K562 (cell line): Measurements from ENCODE around the gene GSK3B. TPM values are rescaled to one million over a fixed set of nuclear protein-coding genes. Genes with fewer than 3 reads are reported as not detected.

Experiments used
- GTF2E2 ChIP-seq: fragments of 200-800 bp; sonication (Bioruptor generic); IDR thresholded peaks from 2 replicates; pipeline ENCODE4 v1.6.1; 2016; ENCODE audit warnings: missing genetic modification characterization, missing compliant biosample characterization
- MXI1 ChIP-seq: IDR thresholded peaks from 2 replicates; pipeline ENCODE4 v1.6.1; 2011; ENCODE audit warnings: low read depth, mild to moderate bottlenecking, improper control_type of control experiment, low read length
- SNRNP70 ChIP-seq: fragments of 200-400 bp; formaldehyde crosslinking; optimal IDR thresholded peaks from 2 replicates; pipeline ENCODE3; 2017; ENCODE audit warnings: low read depth, low read length
- ZNF436 ChIP-seq: fragments of 250-450, 450-650 bp; sonication (Bioruptor Pico); formaldehyde crosslinking; IDR thresholded peaks from 2 replicates; pipeline ENCODE4 v1.7.0; 2020; ENCODE audit warnings: mild to moderate bottlenecking
- ZNF707 ChIP-seq: fragments of 250-450 bp; sonication (Bioruptor Pico); conservative IDR thresholded peaks from 2 replicates; pipeline ENCODE4 v1.8.0; 2022; ENCODE audit warnings: inconsistent platforms, mild to moderate bottlenecking, moderate library complexity
- polyA plus RNA-seq, 8 experiments: library from polyadenylated mRNA; depleted of rRNA in 4 of 8; stranded (reverse) in 5 of 8; unstranded in 3 of 8; fragments of >200 nt; fragmentation: Nextera tagmentation in 2 of 8; fragmentation: Illumina TruSeq in 1 of 8; extraction: Ambion mirVana in 2 of 8; extraction: Trizol in 1 of 8; gene quantifications; 2 replicates each; pipeline versions ENCODE4 v1.2.1 to v1.2.3, GENCODE V29; 2011 to 2014; ENCODE audit warnings: inconsistent platforms in 1 of 8, missing spikeins in 1 of 8
- total RNA-seq, 7 experiments: library from RNA; depleted of rRNA in 6 of 7; stranded (reverse); fragments of >200 nt in 6 of 7; fragmentation: Illumina TruSeq in 2 of 7; extraction: Trizol in 2 of 7; gene quantifications; 2 replicates each; pipeline versions ENCODE4 v1.2.1 to v1.2.3, GENCODE V29; 2011 to 2021; ENCODE audit warnings: low replicate concordance in 1 of 7
- TF ChIP-seq, protein P1 (sequence below): fragments of 250-450 bp; sonication (Bioruptor Pico); IDR thresholded peaks from 2 replicates; pipeline ENCODE4 v1.5.0; 2020; ENCODE audit warnings: mild to moderate bottlenecking, borderline replicate concordance
- TF ChIP-seq, protein P2 (sequence below): fragments of 450-650 bp; IDR thresholded peaks from 2 replicates; pipeline ENCODE4 v1.6.1; 2016; ENCODE audit warnings: mild to moderate bottlenecking
- TF ChIP-seq, protein P3 (sequence below): fragments of 450-650 bp; IDR thresholded peaks from 2 replicates; pipeline ENCODE4 v1.6.1; 2018; ENCODE audit warnings: mild to moderate bottlenecking, low read depth; ENCODE audit not compliant: partially characterized antibody

The GSK3B gene
- total and polyA plus RNA-seq, 9 of the 15 experiments (the other 6 are each of a cell fraction or from before 2014, with no cell fraction given) = 4.7 to 25.0 (median 18.7) TPM

DNA sequence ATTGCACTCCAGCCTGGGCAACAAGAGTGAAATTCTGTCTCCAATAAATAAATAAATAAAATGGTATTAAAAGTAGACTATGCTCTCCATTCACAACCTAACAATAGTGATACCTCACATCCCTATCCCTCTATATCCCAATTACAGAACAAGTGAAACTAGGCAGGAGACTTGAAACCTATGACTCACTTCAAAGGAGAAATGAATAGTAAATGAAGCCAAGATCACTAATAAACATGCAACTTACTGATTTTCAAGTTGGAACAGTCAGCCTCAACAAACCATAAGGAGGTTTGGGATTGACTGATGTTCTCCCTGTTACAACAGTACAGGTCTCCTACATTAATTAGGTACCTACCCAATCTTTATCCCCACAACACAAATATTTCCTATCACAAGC, 103.4 kb downstream of the GSK3B start (continued):
- TF ChIP-seq, protein P1, sequence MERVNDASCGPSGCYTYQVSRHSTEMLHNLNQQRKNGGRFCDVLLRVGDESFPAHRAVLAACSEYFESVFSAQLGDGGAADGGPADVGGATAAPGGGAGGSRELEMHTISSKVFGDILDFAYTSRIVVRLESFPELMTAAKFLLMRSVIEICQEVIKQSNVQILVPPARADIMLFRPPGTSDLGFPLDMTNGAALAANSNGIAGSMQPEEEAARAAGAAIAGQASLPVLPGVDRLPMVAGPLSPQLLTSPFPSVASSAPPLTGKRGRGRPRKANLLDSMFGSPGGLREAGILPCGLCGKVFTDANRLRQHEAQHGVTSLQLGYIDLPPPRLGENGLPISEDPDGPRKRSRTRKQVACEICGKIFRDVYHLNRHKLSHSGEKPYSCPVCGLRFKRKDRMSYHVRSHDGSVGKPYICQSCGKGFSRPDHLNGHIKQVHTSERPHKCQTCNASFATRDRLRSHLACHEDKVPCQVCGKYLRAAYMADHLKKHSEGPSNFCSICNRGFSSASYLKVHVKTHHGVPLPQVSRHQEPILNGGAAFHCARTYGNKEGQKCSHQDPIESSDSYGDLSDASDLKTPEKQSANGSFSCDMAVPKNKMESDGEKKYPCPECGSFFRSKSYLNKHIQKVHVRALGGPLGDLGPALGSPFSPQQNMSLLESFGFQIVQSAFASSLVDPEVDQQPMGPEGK (CRISPR knock-in tag) = no peak
- TF ChIP-seq MXI1 = no peak
- no peak for TF ChIP-seq ZNF436 (CRISPR knock-in tag)
- no peak for TF ChIP-seq ZNF707 (CRISPR knock-in tag)
- TF ChIP-seq, protein P2, sequence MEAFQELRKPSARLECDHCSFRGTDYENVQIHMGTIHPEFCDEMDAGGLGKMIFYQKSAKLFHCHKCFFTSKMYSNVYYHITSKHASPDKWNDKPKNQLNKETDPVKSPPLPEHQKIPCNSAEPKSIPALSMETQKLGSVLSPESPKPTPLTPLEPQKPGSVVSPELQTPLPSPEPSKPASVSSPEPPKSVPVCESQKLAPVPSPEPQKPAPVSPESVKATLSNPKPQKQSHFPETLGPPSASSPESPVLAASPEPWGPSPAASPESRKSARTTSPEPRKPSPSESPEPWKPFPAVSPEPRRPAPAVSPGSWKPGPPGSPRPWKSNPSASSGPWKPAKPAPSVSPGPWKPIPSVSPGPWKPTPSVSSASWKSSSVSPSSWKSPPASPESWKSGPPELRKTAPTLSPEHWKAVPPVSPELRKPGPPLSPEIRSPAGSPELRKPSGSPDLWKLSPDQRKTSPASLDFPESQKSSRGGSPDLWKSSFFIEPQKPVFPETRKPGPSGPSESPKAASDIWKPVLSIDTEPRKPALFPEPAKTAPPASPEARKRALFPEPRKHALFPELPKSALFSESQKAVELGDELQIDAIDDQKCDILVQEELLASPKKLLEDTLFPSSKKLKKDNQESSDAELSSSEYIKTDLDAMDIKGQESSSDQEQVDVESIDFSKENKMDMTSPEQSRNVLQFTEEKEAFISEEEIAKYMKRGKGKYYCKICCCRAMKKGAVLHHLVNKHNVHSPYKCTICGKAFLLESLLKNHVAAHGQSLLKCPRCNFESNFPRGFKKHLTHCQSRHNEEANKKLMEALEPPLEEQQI = no peak
- no peak for TF ChIP-seq GTF2E2 (tag)
- no peak for TF ChIP-seq SNRNP70
- TF ChIP-seq, protein P3, sequence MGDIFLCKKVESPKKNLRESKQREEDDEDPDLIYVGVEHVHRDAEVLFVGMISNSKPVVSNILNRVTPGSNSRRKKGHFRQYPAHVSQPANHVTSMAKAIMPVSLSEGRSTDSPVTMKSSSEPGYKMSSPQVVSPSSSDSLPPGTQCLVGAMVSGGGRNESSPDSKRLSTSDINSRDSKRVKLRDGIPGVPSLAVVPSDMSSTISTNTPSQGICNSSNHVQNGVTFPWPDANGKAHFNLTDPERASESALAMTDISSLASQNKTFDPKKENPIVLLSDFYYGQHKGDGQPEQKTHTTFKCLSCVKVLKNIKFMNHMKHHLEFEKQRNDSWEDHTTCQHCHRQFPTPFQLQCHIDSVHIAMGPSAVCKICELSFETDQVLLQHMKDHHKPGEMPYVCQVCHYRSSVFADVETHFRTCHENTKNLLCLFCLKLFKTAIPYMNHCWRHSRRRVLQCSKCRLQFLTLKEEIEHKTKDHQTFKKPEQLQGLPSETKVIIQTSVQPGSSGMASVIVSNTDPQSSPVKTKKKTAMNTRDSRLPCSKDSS = no peak
- TF ChIP-seq, all 486 proteins: peak for 0
